K562 (cell line): ENCODE results near the gene TMEM141. TPM values are rescaled to one million over a fixed set of nuclear protein-coding genes. Genes with fewer than 3 reads are reported as not detected.

ENCODE experiments used
- CBFA2T3 ChIP-seq: fragments of 450-650 bp; IDR thresholded peaks from 2 replicates; pipeline ENCODE4 v1.6.1; 2017
- CTBP1 ChIP-seq: fragments of 450-650 bp; IDR thresholded peaks from 2 replicates; pipeline ENCODE4 v1.6.1; 2016; ENCODE audit warnings: borderline replicate concordance
- FUS ChIP-seq: fragments of 200-400 bp; formaldehyde crosslinking; optimal IDR thresholded peaks from 2 replicates; pipeline ENCODE3; 2017; ENCODE audit warnings: low read depth, low read length
- KHSRP ChIP-seq: fragments of 450-650 bp; IDR thresholded peaks from 2 replicates; pipeline ENCODE4 v1.6.1; 2017
- NCOR1 ChIP-seq: fragments of 450-650 bp; IDR thresholded peaks from 2 replicates; pipeline ENCODE4 v1.6.1; 2016; ENCODE audit warnings: mild to moderate bottlenecking, moderate library complexity
- NEUROD1 ChIP-seq: fragments of 150-350 bp; IDR thresholded peaks from 2 replicates; pipeline ENCODE4 v1.6.1; 2014; ENCODE audit warnings: borderline replicate concordance, low read length, low read depth; ENCODE audit not compliant: partially characterized antibody
- NFYB ChIP-seq: IDR thresholded peaks from 2 replicates; pipeline ENCODE4 v1.6.1; 2011; ENCODE audit warnings: mild to moderate bottlenecking, moderate library complexity; ENCODE audit not compliant: insufficient read length; ENCODE audit errors: extremely low read depth
- PHB ChIP-seq: fragments of 250-450 bp; sonication (Bioruptor Pico); IDR thresholded peaks from 2 replicates; pipeline ENCODE4 v1.5.0; 2021
- RAD21 ChIP-seq, 2 experiments: fragments of 250-450 bp in 1 of 2; fragments of 450-650 bp in 1 of 2; sonication (Bioruptor Pico) in 1 of 2; formaldehyde crosslinking in 1 of 2; IDR thresholded peaks in 1 of 2; conservative IDR thresholded peaks in 1 of 2; 2 replicates each; pipeline versions ENCODE4 v1.4.0 to v1.8.0; 2020 to 2022; ENCODE audit warnings: mild to moderate bottlenecking in 2 of 2, moderate library complexity in 1 of 2
- SLC30A9 ChIP-seq: fragments of 250-450 bp; sonication (Bioruptor Pico); IDR thresholded peaks from 2 replicates; pipeline ENCODE4 v1.8.0; 2022; ENCODE audit warnings: mild to moderate bottlenecking, moderate library complexity
- TEAD2 ChIP-seq: fragments of 450-650 bp; IDR thresholded peaks from 2 replicates; pipeline ENCODE4 v1.6.1; 2016; ENCODE audit warnings: missing genetic modification characterization, control low read depth, missing compliant biosample characterization
- ZNF217 ChIP-seq: sonication (generic); formaldehyde crosslinking; IDR thresholded peaks from 2 replicates; pipeline ENCODE4 v1.8.0; 2022; ENCODE audit warnings: mild to moderate bottlenecking, missing genetic modification reagents
- polyA plus RNA-seq, 8 experiments: library from polyadenylated mRNA; depleted of rRNA in 4 of 8; stranded (reverse) in 5 of 8; unstranded in 3 of 8; fragments of >200 nt; fragmentation: Nextera tagmentation in 2 of 8; fragmentation: Illumina TruSeq in 1 of 8; extraction: Ambion mirVana in 2 of 8; extraction: Trizol in 1 of 8; gene quantifications; 2 replicates each; pipeline versions ENCODE4 v1.2.1 to v1.2.3, GENCODE V29; 2011 to 2014; ENCODE audit warnings: inconsistent platforms in 1 of 8, missing spikeins in 1 of 8
- total RNA-seq, 7 experiments: library from RNA; depleted of rRNA in 6 of 7; stranded (reverse); fragments of >200 nt in 6 of 7; fragmentation: Illumina TruSeq in 2 of 7; extraction: Trizol in 2 of 7; gene quantifications; 2 replicates each; pipeline versions ENCODE4 v1.2.1 to v1.2.3, GENCODE V29; 2011 to 2021; ENCODE audit warnings: low replicate concordance in 1 of 7
- TF ChIP-seq, protein P1 (sequence below), 3 experiments: IDR thresholded peaks in 2 of 3; conservative IDR thresholded peaks in 1 of 3; 2 replicates each; pipeline ENCODE4 v1.5.1; 2011 to 2012; ENCODE audit warnings: low read length in 3 of 3, mild to moderate bottlenecking in 3 of 3, control low read depth in 2 of 3, improper control_type of control experiment in 1 of 3, inconsistent platforms in 1 of 3, low read depth in 1 of 3, mixed read lengths in 1 of 3, moderate library complexity in 1 of 3; ENCODE audit not compliant: insufficient read depth in 2 of 3
- TF ChIP-seq, protein P2 (sequence below), 2 experiments: IDR thresholded peaks; 2 replicates each; pipeline ENCODE4 v1.6.1; 2012; ENCODE audit warnings: improper control_type of control experiment in 2 of 2, low read depth in 2 of 2, low read length in 2 of 2, borderline replicate concordance in 1 of 2
- TF ChIP-seq, protein P3 (sequence below): fragments of 250-450 bp; sonication (Bioruptor Pico); IDR thresholded peaks from 2 replicates; pipeline ENCODE4 v1.4.0; 2020
- TF ChIP-seq, protein P4 (sequence below), 2 experiments: fragments of 450-650 bp; IDR thresholded peaks; 2 replicates each; pipeline ENCODE4 v1.6.1; 2018; ENCODE audit warnings: mild to moderate bottlenecking in 2 of 2, low read depth in 1 of 2; ENCODE audit not compliant: partially characterized antibody in 2 of 2
- TF ChIP-seq, protein P5 (sequence below): fragments of 250-450 bp; sonication (Bioruptor Pico); IDR thresholded peaks from 2 replicates; pipeline ENCODE4 v1.5.0; 2021

Gene TMEM141
- total and polyA plus RNA-seq, 9 of the 15 experiments (the other 6 are each of a cell fraction or from before 2014, with no cell fraction given): 21.5 to 123 (median 74.8) TPM

DNA sequence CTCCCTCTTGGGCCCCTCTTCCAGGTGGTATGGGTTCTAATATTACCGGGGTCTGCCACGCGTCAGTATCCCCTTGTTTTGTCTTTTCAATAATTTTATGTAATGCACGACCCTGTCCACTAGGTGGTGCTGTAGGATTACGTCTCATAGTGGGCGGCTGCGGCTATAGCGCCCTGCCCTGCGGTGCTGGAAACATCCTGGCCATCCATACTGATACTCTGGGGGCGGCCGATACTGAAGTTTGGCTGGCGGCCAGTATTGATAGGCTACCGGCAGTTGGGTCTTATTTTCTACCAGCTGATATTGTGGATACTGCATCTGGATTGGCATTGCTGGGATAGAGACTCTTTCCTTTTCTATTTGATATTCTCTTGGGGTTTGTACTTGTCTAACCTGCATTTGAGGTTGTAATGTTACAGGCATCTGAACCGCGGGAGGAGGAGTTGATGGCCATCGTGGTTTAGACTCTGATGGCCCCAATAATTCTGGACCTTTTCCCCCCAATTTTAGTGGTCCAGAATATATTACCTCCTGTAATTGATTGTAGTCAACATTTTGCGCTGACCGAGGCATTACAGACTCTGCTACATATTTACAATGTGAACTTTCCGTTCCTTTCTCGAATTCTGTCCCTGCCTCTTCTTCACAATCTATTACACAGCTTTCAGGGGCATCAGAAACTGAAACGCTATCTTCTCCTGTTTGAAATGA is 3.3 kb upstream of the TMEM141 start (continued):
- TF ChIP-seq, protein P1, sequence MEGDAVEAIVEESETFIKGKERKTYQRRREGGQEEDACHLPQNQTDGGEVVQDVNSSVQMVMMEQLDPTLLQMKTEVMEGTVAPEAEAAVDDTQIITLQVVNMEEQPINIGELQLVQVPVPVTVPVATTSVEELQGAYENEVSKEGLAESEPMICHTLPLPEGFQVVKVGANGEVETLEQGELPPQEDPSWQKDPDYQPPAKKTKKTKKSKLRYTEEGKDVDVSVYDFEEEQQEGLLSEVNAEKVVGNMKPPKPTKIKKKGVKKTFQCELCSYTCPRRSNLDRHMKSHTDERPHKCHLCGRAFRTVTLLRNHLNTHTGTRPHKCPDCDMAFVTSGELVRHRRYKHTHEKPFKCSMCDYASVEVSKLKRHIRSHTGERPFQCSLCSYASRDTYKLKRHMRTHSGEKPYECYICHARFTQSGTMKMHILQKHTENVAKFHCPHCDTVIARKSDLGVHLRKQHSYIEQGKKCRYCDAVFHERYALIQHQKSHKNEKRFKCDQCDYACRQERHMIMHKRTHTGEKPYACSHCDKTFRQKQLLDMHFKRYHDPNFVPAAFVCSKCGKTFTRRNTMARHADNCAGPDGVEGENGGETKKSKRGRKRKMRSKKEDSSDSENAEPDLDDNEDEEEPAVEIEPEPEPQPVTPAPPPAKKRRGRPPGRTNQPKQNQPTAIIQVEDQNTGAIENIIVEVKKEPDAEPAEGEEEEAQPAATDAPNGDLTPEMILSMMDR (IDR thresholded peaks at IDR 0.05 in 2 of 3, conservative IDR thresholded peaks at IDR 0.05 in 1 of 3; ENCODE audit: insufficient read depth in 2 of 3, low read depth in 1 of 3, low read length in 3 of 3): peak; percentile 89 to 97 (median 97)
- TF ChIP-seq, protein P2, sequence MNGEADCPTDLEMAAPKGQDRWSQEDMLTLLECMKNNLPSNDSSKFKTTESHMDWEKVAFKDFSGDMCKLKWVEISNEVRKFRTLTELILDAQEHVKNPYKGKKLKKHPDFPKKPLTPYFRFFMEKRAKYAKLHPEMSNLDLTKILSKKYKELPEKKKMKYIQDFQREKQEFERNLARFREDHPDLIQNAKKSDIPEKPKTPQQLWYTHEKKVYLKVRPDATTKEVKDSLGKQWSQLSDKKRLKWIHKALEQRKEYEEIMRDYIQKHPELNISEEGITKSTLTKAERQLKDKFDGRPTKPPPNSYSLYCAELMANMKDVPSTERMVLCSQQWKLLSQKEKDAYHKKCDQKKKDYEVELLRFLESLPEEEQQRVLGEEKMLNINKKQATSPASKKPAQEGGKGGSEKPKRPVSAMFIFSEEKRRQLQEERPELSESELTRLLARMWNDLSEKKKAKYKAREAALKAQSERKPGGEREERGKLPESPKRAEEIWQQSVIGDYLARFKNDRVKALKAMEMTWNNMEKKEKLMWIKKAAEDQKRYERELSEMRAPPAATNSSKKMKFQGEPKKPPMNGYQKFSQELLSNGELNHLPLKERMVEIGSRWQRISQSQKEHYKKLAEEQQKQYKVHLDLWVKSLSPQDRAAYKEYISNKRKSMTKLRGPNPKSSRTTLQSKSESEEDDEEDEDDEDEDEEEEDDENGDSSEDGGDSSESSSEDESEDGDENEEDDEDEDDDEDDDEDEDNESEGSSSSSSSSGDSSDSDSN (IDR thresholded peaks at IDR 0.05; ENCODE audit: borderline replicate concordance in 1 of 2, low read depth in 2 of 2, low read length in 2 of 2): 0 out of 4 replicates have a peak, but pooled peaks of 1 of the 2 experiments have one; percentile 39
- TF ChIP-seq NEUROD1: peak; percentile 16
- no peak for TF ChIP-seq PHB (CRISPR knock-in tag)
- peak; percentile 44 for TF ChIP-seq CBFA2T3
- TF ChIP-seq, protein P3, sequence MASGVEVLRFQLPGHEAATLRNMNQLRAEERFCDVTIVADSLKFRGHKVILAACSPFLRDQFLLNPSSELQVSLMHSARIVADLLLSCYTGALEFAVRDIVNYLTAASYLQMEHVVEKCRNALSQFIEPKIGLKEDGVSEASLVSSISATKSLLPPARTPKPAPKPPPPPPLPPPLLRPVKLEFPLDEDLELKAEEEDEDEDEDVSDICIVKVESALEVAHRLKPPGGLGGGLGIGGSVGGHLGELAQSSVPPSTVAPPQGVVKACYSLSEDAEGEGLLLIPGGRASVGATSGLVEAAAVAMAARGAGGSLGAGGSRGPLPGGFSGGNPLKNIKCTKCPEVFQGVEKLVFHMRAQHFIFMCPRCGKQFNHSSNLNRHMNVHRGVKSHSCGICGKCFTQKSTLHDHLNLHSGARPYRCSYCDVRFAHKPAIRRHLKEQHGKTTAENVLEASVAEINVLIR (CRISPR knock-in tag): no peak
- TF ChIP-seq TEAD2 (tag): no peak
- no peak for TF ChIP-seq SLC30A9
- TF ChIP-seq ZNF217 (CRISPR knock-in tag): no peak
- TF ChIP-seq NFYB: no peak
- peak; percentile 87 to 89 for TF ChIP-seq RAD21 (CRISPR knock-in tag; conservative IDR thresholded peaks at IDR 0.05 in 1 of 2, IDR thresholded peaks at IDR 0.05 in 1 of 2)
- TF ChIP-seq, protein P4, sequence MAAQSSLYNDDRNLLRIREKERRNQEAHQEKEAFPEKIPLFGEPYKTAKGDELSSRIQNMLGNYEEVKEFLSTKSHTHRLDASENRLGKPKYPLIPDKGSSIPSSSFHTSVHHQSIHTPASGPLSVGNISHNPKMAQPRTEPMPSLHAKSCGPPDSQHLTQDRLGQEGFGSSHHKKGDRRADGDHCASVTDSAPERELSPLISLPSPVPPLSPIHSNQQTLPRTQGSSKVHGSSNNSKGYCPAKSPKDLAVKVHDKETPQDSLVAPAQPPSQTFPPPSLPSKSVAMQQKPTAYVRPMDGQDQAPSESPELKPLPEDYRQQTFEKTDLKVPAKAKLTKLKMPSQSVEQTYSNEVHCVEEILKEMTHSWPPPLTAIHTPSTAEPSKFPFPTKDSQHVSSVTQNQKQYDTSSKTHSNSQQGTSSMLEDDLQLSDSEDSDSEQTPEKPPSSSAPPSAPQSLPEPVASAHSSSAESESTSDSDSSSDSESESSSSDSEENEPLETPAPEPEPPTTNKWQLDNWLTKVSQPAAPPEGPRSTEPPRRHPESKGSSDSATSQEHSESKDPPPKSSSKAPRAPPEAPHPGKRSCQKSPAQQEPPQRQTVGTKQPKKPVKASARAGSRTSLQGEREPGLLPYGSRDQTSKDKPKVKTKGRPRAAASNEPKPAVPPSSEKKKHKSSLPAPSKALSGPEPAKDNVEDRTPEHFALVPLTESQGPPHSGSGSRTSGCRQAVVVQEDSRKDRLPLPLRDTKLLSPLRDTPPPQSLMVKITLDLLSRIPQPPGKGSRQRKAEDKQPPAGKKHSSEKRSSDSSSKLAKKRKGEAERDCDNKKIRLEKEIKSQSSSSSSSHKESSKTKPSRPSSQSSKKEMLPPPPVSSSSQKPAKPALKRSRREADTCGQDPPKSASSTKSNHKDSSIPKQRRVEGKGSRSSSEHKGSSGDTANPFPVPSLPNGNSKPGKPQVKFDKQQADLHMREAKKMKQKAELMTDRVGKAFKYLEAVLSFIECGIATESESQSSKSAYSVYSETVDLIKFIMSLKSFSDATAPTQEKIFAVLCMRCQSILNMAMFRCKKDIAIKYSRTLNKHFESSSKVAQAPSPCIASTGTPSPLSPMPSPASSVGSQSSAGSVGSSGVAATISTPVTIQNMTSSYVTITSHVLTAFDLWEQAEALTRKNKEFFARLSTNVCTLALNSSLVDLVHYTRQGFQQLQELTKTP (IDR thresholded peaks at IDR 0.05; ENCODE audit: low read depth in 1 of 2, partially characterized antibody in 2 of 2): peak in 1 of 2 experiments; percentile 33
- TF ChIP-seq CTBP1: peak; percentile 71; the same call in 1 of the 2 replicates
- no peak for TF ChIP-seq KHSRP
- TF ChIP-seq FUS: no peak
- TF ChIP-seq NCOR1: no peak
- TF ChIP-seq, protein P5, sequence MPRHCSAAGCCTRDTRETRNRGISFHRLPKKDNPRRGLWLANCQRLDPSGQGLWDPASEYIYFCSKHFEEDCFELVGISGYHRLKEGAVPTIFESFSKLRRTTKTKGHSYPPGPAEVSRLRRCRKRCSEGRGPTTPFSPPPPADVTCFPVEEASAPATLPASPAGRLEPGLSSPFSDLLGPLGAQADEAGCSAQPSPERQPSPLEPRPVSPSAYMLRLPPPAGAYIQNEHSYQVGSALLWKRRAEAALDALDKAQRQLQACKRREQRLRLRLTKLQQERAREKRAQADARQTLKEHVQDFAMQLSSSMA (CRISPR knock-in tag): no peak
